ENCODE data around the gene WDR31.
A peak's percentile ranks its signal among the peaks of the same experiment; 100 is the strongest.
"Not testable (repeated sequence)": the region's sequence is repeated elsewhere in the genome, so short reads cannot be mapped to it uniquely, and the experiment has no call there.

Gene WDR31

DNA sequence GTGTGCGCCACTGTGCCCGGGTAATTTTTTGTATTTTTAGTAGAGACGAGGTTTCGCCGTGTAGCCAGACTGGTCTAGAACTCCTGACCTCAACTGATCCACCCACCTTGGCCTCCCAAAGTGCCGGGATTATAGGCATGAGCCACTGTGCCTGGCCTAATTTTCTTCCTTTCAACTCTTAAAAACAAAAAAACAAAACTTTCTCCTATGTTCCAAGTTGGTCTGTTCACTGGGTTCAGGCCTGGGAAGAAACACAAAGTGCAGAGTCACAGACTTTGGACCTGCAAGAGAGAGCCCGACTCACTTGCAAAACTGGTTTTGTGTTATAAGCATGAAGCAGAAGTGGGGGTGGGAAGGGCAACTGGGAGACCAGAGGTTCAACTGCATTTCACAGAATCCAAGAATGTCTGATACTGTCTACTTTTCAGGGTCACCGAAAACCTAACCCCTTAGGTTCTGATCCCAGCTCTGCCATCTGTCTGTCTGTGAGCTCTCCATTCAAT, 41.9 kb upstream of the WDR31 start:
- H3K4me3 ChIP-seq (replicated peaks; ENCODE audit: low read depth, low read length): no peak overlapping the region
- TF ChIP-seq, protein P1, sequence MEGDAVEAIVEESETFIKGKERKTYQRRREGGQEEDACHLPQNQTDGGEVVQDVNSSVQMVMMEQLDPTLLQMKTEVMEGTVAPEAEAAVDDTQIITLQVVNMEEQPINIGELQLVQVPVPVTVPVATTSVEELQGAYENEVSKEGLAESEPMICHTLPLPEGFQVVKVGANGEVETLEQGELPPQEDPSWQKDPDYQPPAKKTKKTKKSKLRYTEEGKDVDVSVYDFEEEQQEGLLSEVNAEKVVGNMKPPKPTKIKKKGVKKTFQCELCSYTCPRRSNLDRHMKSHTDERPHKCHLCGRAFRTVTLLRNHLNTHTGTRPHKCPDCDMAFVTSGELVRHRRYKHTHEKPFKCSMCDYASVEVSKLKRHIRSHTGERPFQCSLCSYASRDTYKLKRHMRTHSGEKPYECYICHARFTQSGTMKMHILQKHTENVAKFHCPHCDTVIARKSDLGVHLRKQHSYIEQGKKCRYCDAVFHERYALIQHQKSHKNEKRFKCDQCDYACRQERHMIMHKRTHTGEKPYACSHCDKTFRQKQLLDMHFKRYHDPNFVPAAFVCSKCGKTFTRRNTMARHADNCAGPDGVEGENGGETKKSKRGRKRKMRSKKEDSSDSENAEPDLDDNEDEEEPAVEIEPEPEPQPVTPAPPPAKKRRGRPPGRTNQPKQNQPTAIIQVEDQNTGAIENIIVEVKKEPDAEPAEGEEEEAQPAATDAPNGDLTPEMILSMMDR (IDR thresholded peaks at IDR 0.05; ENCODE audit: insufficient read depth, low read length, poor library complexity, severe bottlenecking): no peak
- H3K27me3 ChIP-seq (replicated peaks; ENCODE audit: control insufficient read depth, insufficient read depth, low read length): no peaks in the 10 kb centered on the region
- no peak for DNase-seq (ENCODE audit: extremely low read depth, insufficient read length)
- no peaks in the 10 kb centered on the region; the same call in 1 of the 2 replicates for H3K36me3 ChIP-seq (ENCODE audit: control insufficient read depth, insufficient read depth, low read length)

DNA sequence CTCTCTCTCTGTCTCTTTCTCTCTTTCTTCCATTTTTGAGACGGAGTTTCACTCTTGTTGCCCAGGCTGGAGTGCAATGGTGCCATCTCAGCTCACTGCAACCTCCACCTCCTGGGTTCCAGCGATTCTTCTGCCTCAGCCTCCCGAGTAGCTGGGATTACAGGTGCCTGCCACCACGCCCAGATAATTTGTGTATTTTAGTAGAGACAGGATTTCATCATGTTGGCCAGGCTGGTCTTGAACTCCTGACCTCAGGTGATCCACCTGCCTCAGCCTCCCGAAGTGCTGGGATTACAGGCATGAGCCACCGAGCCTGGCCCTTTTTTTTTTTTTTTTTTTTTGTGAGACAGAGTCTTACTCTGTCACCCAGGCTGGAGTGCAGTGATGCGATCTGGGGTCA, 41.4 kb upstream of the WDR31 start:
- not testable (repeated sequence) for H3K27me3 ChIP-seq (replicated peaks; ENCODE audit: control insufficient read depth, insufficient read depth, low read length); H3K4me3 ChIP-seq (replicated peaks; ENCODE audit: low read depth, low read length); H3K36me3 ChIP-seq (ENCODE audit: control insufficient read depth, insufficient read depth, low read length); DNase-seq (ENCODE audit: extremely low read depth, insufficient read length)

DNA sequence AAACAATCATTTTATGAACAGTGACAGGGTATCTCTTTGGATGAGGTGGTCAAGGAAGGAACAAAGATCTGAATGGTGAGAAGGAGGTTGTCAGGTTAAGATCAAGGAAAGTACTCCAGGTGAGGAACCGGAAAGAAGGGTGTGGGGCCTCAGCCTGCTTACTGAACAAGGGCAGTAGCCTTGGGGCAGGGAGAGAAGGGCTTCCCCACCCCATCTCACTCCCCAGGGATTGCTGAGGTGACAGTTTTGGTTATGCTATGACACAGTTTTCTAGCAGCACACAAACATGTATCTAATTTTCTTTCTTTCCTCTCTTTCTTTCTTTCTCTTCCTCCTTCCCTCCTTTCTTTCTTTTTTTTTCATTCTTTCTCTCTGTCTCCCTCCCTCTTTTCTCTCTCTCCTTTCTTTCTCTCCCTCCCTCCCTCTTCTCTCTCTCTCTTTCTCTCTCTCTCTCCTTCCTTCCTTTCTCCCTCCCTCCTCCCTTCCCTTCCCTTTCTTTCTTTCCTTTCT, 40.8 kb upstream of the WDR31 start:
- no peaks in the 10 kb centered on the region for H3K27me3 ChIP-seq (replicated peaks; ENCODE audit: control insufficient read depth, insufficient read depth, low read length)
- TF ChIP-seq, protein P1 (IDR thresholded peaks at IDR 0.05; ENCODE audit: insufficient read depth, low read length, poor library complexity, severe bottlenecking): no peak
- DNase-seq (ENCODE audit: extremely low read depth, insufficient read length): peak; percentile 25
- no peak overlapping the region for H3K4me3 ChIP-seq (replicated peaks; ENCODE audit: low read depth, low read length)
- H3K36me3 ChIP-seq (ENCODE audit: control insufficient read depth, insufficient read depth, low read length): no peaks in the 10 kb centered on the region; the same call in 1 of the 2 replicates

DNA sequence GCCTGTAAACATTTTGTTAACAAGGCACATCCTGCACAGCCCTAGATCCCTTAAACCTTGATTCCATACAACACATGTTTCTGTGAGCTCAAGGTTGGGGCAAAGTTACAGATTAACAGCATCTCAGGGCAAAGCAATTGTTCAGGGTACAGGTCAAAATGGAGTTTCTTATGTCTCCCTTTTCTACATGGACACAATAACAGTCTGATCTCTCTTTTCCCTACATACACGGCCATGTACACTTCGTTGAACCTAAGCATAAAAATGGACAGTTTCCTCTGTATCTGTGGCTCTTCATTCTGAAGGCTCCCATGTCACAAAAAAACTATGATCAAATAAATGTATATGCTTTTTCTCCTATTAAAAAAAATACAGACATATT, 39.7 kb upstream of the WDR31 start:
- H3K36me3 ChIP-seq (ENCODE audit: control insufficient read depth, insufficient read depth, low read length); DNase-seq (ENCODE audit: extremely low read depth, insufficient read length); H3K27me3 ChIP-seq (replicated peaks; ENCODE audit: control insufficient read depth, insufficient read depth, low read length); H3K4me3 ChIP-seq (replicated peaks; ENCODE audit: low read depth, low read length): not testable (repeated sequence)

DNA sequence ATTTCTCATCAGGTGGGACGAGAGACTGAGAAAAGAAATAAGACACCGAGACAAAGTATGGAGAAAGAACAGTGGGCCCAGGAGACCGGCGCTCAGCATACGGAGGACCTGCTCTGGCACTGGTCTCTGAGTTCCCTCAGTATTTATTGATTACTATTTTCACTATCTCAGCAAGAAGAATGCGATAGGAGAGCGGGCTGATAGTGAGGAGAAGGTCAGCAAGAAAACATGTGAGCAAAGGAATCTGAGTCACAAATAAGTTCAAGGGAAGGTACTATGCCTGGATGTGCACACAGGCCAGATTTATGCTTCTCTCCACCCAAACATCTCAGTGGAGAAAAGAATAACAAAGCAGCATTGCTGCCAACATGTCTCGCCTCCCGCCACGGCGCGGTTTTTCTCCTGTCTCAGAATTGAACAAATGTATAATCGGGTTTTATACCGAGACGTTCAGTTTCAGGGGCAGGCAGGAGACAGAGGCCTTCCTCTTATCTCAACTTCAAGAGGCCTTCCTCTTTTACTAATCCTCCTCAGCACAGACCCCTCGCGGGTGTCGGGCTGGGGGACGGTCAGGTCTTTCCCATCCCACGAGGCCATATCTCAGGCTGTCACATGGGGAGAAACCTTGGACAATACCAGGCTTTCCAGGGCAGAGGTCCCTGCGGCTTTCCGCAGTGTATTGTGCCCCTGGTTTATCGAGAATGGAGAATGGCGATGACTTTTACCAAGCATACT, 39.2 kb upstream of the WDR31 start:
- not testable (repeated sequence) for DNase-seq (ENCODE audit: extremely low read depth, insufficient read length); H3K4me3 ChIP-seq (replicated peaks; ENCODE audit: low read depth, low read length); H3K27me3 ChIP-seq (replicated peaks; ENCODE audit: control insufficient read depth, insufficient read depth, low read length); H3K36me3 ChIP-seq (ENCODE audit: control insufficient read depth, insufficient read depth, low read length)

DNA sequence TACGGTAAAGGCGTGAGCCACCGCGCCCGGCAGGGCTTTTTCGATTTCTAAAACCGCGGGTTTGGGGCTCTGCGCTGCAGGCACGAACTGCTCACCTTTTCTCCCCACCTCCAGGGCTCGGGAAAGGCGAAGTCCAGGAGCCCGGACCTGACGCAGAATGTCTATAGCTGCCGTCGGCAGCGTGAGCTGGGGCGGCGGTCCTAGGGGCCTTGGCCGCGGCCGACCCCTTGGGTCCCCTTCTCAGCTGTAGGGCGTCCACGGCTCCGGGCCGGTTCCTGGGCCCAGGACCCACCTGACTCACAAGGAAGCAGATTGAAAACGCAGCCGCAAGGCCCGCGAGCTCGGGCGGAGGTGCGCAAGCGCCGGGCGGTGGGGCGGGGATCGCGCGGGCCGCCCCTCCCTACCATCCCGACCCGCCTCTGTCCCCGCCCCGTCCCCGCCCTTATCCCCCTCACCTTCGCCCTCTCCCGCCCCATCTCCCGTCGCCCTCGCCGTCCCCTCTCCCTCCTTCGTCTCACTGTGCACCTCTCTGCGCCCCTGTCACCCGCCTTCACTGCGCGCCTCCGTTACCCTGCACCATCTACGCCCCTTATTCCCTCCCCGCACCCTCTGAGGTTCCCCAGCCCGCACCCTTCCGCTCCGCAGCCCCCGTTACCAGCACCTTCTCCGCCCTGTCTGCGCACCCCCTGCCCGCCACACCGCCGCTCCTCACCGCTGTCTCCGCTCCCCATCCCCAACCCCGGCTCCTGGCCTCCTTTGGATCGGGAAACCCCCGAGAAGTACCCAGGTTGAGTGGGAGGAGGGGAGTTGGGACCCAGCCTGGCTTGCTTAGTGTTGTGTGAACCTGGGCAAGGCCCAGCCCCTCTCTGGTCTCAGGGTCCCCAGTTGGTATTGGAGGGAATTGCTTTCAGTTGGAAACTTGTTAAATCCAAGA, 36.8 kb upstream of the WDR31 start, which contains the start of gene HDHD3:
Gene HDHD3 (minus strand): TSS at position 353 of the 934 bp plus-strand sequence. CDS start 2,632 bp downstream, outside the sequence.
- Histone ChIP-seq H3K36me3 (ENCODE audit: control insufficient read depth, insufficient read depth, low read length) (peaks cover 10% of the 10 kb centered on the region), H3K4me3 (replicated peaks; ENCODE audit: low read depth, low read length) (peak within 1 kb of the TSS; percentile 71), H3K27me3 (replicated peaks; ENCODE audit: control insufficient read depth, insufficient read depth, low read length) (no peaks in the 10 kb centered on the region)
- peak; percentile 90 for DNase-seq (ENCODE audit: extremely low read depth, insufficient read length)
- TF ChIP-seq, protein P1 (IDR thresholded peaks at IDR 0.05; ENCODE audit: insufficient read depth, low read length, poor library complexity, severe bottlenecking): no peak

All from GM06990 (cell line).